Central memory CD4-positive, alpha-beta T cell (primary cell): ENCODE measurements around the gene ACY1.
A peak's percentile ranks its signal among the peaks of the same experiment; 100 is the strongest.
"Not testable (repeated sequence)": the region's sequence is repeated elsewhere in the genome, so short reads cannot be mapped to it uniquely, and the experiment has no call there.

Source experiments
- DNase-seq: peaks from one replicate; pipeline ENCODE4 v3.0.0; 2022

Gene ACY1

DNA sequence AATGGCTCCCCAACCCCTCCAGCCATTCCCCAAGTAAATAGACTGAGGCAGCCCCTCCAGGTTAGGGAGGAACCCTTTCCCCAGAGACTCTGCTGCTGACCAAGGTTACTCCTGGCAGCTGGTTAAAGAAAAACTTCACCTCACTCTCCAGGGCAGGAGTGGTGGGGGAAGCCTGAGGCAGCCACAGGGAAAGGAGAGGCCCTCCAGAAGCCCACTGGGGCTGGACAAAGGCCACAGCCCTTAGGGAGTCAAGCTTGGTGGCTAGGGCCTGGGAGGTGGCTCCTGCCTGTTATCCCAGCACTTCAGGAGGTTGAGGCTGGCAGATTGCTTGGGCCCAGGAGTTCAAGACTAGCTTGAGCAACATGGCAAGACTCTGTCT is 923 bp downstream of the ACY1 start:
- DNase-seq = no peak

DNA sequence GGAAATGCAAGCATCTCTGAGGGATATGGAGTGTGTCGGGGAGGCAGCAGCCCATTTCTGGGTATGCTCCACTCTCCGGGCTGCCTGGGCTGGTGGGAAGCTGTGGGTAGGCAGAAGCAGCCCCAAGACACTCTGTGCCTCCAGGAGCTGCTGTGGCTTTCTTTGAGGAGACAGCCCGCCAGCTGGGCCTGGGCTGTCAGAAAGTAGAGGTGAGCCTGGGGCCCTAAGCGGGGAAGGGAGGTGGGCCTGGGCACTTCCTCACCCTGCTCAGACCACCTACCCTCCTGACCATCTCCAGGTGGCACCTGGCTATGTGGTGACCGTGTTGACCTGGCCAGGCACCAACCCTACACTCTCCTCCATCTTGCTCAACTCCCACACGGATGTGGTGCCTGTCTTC is 1.7 kb downstream of the ACY1 start:
- DNase-seq = no peak

DNA sequence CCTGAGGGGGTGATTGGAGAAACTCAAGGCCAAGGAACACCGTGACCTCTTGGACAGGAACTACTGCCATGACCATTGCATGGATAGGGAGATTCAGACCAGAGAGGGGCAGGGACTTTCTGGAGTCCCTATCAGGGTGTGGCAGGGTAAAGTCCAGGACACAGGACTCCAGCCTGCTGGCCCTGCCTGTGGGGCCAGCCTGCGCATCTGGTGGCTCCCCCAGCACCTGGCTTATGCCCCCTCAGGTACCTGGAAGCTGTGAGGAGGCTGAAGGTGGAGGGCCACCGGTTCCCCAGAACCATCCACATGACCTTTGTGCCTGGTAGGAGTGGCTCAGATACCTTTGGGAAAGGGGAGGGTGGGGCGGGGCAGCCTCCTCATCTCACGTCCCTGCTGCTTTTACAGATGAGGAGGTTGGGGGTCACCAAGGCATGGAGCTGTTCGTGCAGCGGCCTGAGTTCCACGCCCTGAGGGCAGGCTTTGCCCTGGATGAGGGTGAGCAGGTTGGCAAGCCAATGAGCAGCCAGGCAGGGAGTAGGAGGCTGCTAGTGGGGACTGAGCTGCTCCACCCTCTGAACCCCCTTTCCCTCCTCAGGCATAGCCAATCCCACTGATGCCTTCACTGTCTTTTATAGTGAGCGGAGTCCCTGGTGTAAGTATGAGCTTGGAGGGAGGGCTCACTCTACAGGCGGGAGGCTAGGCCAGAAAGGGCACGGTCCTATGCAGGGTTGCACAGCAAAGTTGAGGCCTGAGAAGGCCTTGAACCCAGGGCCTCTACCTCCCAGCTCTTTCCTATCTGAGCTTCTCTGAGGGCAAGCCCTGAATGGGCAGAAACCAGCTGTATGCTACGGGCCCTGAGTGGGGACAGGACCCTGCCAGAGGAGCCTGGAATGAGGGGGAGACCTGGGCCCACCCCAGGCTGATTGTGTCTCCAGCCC is 2.9 kb downstream of the ACY1 start:
- DNase-seq = no peak

DNA sequence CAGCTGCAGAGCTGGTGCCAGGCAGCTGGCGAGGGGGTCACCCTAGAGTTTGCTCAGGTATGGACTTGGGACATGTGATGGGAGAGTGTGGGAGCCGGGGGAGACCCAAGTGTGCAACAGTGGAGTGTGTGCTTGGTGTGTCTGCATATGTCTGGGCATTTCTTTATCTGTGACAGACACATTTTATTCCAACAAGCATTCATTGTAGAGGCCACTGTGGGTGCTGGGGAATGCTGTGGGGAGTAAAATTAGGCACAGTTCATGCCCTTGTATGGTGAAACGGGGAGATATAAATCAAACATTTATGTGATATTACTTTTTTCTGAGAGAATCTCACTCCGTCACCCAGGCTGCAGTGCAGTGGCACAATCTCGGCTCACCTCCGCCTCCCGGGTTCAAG is 4.2 kb downstream of the ACY1 start:
- no peak for DNase-seq

DNA sequence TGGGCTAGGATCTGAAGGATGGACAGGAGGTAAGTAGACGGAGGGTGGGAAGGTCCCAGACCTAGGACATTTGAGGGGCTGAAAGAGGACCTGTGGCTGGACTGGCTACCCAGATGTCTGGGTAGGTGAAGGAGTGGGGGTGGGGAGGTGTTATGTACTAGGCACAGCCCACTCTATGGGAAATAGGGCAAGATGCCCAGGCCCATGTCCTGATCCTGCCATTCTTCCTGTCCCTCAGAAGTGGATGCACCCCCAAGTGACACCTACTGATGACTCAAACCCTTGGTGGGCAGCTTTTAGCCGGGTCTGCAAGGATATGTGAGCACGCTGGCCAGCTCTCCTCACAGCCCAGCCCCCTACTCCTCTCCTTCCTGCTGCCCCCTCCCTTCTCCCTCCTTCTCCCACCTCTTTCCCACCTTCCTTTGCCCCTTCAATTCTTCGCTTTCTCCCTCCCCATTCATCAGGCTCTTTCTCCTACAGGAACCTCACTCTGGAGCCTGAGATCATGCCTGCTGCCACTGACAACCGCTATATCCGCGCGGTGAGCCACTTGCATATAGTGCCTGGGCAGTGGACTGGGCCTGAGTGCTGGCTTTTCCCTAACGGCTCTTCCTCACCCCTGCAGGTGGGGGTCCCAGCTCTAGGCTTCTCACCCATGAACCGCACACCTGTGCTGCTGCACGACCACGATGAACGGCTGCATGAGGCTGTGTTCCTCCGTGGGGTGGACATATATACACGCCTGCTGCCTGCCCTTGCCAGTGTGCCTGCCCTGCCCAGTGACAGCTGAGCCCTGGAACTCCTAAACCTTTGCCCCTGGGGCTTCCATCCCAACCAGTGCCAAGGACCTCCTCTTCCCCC is 5.2 kb downstream of the ACY1 start:
- DNase-seq = no peak

DNA sequence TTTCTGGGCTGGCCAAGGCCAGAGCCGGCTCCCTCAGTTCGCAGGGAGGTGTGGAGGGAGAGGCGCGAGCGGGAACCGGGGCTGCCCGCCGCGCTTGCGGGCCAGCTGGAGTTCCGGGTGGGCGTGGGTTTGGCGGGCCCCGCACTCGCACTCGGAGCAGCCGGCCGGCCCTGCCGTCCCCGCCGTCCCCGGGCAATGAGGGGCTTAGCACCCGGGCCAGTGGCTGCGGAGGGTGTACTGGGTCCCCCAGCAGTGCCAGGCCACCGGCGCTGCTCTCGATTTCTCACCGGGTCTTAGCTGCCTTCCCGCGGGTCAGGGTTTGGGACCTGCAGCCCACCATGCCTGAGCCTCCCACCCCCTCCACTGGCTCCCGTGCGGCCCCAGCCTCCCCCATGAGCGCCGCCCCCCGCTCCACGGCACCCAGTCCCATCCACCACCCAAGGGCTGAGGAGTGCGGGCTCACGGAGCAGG is 7.2 kb downstream of the ACY1 start:
- DNase-seq = not testable (repeated sequence)

DNA sequence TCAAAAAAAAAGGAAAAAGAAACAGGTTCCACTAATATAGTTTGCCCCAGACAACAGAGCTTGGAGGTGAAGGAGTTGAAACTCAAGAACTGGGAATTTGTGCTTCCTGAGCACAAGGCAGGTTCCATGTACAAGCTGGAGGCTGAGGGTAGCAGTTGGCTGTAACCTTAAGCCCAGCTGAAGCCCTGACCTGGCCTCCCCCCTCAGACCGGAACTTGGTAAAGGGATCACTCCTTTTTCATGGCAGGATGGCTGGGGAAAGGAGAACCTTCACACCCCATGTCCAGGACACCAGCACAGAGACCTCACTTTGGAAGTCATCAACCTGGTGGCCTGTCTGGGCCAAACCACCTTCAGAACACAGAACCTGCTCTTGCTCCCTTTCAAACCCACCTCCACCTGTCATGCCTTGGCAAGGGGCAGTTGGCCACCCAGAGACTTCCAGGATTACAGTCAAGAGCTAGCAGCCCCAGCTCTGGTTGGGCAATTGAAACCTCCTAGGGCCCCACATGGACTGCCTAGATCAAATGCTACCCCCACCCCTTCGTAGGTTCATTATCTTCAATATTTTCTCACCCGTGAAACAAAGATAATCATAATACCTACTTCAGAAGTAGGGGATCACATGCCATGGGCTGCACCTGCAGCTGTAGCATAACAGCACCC is 8.8 kb downstream of the ACY1 start:
- DNase-seq = no peak

DNA sequence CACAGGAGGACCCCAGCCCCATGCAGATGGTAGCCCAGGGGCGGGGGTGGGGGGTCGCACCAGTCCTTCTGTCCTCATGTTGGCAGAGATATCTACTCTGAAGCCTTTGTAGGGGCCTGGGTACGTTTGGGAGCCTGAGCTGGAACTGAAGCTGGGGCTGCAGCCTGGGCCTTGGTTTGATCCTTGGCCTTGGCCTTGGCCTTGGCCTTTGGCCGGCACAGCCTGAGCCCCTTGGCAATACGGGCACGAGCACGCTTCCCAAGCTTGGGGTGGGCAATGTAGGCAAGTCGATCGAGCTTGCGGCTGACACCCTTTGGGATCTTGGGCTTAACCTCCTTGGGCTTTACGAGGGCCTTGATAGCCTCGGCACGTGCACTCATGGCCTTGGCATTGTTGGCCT is 10.3 kb downstream of the ACY1 start:
- DNase-seq = not testable (repeated sequence)

DNA sequence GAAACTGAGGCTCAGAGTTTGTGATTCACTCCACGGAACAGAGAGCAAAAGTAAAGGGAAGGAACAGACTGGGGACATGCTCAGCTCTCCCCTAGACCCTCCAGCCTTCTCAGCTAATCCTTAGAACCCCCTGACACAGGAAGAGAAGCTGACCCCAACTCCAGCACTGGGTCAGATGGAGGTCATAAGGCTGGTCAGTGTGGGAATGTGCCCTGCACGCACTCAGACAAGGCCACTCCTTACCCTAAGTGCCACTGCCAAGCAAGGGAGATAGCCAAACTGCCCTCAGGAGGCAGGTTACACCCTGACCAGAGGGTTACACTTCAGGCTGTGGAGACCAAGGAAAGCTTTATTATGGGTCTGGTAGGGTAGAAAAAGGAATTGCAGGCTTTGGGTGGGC is 11.2 kb downstream of the ACY1 start:
- DNase-seq = no peak

DNA sequence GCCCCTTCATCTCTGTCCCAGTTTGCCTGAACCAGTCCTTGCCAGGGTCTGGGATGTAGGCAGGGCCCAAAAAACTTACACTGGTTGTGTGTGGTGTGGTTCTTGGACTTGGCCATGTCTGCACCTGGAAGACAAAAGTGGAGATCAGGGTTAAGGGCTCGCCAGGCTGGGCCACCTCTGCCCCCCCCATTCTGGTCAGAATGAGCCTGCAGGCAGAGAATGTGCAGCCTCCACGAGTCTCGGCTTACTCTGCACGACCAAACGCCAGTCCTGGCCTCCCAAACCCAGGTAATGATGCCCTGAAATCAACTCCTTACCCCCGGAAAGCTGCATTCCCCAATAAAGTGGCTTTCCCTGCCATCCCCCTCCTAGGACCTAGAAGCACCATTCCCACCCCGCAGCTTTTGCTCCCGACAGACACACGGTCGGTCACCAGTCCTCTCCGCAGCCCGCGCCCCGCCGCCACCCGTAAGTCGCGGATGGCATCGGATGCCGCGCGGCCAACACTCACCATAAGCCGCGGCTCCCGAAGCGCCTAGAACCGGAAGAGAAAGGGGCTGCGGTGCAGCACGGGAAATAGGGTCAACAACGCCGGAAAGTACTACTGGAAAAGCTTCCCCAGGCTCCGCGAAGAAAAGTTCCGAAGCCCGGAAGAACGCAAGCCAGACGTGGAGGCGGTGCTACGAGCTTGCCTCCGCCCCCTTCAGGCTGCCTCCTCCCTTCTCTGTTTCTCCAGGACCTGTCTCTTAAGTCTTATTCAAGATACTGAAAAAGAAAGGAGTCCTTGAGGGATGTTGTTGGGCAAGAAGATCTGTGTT is 12.2 kb downstream of the ACY1 start, which contains the start of gene RPL29:
RPL29 (minus strand) TSS at position 550 of the 818 bp plus-strand sequence; CDS start at position 116, 434 bp downstream.
- DNase-seq = peak; percentile 91

DNA sequence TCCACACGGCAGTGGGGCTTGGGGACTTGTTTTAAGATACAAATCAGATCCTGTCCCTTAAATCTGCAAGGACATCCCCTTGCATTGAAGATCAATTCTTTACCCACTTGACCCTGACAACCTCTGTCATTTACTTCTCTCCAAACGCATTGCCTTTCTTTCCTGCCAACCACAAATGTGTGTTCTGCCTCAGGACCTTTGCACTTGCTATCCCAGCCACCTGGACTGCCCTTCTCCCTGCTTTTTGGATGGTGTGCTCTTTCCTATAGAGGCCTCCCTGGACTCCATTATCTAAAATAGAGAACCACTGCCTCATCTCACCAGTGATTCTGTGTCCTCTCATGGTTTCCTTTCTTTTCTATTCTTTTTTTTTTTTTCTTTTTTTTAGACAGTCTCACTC is 13.8 kb downstream of the ACY1 start:
- no peak for DNase-seq

DNA sequence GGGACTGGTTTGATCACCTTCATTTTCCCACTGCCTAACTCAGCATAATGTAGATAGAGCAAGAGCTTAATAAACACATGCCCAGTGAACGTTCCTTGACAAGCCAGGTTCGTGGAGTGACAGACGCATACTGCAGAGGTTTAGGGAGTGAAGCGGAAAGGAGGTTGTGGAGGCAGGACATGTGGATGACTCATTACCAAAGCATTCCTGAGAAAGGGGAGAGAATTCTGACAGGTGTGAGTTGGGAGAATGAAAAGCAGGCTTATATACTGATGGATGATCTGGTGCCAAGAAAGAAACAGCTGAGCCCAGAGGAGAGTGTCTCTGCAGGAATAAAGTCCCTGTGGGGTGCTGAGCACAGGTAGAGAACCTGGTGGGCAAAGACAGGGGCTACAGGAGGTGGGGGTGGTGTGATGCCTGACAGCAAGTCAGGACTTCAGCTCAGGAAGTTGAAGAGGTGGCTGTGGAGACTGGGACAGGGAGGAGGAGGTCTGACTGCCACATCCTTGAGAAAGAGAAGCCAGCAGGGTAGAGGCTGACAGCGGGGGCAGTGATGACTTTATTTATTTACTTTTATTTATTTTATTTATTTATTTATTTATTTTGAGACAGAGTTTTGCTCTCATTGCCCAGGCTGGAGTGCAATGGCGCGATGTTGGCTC is 14.7 kb downstream of the ACY1 start:
- DNase-seq = no peak

DNA sequence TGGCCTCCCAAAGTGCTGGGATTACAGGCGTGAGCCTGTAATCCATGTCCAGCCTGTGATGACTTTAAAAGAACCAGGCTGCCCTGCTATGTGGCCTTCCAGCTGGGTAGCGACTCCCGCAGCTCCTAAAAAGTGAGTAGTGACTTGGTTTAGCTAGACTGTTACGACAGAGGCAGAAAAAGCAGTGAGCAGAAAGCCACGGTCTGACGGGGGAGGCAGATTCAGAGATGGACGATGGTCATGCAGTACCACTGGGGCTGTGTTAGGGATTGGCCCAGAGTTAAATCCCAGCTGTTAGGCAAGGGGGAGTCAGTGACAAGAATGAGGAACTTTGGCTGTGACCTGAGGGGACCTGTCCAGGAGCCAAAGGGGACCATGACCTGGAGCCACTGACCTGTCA is 15.4 kb downstream of the ACY1 start:
- no peak for DNase-seq

DNA sequence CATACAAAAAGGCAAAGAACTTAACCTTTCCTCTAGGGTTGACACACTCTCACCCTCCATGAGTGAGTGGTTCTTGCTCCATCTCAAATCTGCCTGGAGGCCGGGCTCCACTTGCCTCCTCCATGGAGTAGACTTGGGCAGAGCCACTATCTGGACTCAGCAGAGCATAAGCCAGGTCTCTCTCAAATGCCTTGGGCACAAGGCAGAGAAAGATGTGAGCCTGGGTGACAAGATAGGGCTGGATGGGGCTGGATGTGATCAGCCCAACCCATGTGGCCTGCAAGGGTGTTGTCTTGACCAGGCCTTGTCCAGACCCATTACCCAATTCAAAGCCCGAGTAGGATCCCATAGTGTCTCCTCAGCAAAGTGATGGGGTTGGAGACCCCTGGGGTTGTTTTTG is 16.5 kb downstream of the ACY1 start:
- DNase-seq = no peak

DNA sequence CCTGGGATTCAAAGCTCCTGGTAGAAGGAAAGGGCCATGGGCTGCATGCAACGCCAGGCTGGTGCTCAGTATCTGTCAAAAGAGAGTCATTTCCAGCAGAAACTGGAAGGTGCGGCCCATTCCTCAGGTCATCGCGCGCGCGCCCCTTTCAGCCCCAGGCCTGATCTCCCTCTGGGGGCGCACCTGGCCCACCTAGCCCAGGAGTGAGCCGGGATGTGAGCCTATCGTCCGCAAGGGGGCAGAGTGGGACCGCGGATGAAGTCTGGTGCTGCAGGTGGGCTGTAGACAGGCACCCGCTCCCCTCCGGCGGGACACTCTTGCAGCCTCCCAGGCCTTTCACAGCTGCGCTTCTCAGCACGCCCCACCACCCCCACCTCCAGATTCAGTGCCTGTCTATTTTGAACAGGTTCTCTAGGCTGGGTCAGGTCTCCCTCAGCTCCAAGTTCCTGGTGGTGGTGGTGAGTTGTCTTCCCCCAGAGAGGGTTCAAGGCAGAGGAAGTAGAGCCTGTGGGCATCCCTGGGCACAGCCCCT is 18.2 kb downstream of the ACY1 start:
- DNase-seq = peak; percentile 78

DNA sequence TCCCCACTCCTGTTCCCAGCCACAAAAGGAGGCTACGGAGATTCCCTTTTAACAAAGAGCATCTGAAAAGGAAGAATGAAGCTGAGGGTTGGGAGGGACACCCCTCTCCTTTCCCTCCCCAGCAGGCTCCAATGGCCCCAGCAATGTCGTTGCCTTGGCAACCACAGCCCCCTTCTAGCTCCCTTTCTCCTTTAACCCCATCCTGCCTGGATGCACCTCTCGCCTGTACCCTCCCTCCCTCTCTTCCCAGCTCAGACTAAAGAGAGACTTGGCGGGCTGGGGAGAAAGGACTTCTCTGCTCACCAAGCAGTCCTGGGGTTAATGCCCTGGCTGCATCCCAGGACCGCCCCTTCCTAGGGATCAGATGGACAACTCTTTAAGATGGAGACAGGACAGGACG is 19.4 kb downstream of the ACY1 start:
- DNase-seq = no peak

DNA sequence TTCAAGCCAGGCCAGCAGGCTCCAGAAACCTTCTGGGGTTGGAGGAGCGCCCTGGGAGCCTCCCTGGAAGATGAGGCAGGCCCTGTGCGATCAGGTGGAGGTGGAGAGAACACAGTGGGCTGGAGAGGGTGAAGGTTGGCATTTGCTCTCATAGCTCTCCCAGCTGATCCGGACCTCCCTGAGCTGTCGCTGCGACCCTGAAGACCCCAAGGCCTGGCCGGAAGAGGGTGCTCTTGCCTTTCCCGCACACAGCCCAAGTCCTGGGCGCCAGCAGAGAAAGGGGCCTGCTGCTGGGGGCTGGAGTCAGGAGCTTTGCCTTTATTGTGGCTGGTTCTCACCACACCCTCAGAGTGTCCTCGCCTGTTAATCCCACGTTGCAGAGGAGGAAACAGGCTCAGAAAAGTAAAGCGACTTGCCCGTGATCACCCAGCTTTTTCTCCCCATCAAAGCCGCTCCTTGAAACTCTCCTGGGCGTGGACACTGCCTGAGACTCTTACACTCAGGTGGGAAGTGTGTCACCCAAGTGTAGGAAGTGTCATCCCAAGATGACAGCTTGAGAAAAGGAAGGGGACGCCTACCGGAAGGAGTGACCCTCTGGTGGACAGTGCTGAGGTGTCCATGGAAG is 20.9 kb downstream of the ACY1 start:
- no peak for DNase-seq

DNA sequence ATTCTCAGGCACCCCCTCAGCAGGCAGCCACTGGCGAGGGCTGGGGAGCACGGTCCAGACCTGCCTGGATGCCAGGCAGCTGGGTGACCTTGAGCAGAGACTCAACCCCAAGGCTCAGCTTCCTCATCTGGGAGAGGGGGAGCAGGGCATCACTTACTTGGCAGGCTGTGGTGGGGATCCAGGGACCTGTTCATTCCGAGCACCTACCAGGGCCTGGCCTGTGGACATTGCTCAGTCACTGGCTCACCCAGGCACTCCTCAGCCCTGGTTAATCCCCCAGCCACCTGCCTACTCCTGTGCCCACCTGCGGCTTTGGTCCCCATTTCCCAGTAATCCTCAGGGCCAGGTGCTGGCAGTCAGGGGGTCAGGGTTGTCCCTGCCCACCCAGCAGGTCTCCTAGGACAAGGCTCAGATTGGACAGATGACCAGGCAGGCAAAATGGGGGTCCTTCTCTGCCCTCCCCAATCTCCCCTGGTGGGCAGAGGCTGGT is 21.6 kb downstream of the ACY1 start:
- DNase-seq = no peak

DNA sequence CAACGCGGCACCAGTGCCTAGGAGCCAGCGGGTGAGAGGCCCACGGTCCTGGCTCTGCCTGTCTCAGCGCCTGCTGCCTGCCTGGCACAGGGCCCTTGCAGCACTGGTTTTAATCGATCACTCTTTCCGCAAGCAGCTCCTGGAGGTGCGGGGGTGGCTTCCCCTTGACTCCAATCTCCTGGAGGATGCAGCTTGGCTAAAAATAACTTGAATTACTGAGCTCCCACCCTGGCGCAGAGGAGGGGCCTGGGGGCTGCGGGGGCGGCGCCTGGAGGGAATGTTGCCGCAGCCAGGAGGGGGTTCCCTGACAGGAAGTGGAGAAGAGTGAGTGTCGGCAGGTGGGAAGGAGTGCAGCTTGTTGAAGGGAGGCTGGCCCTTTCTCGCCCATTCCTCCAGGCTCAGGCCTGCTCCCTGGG is 22.2 kb downstream of the ACY1 start:
- no peak for DNase-seq

DNA sequence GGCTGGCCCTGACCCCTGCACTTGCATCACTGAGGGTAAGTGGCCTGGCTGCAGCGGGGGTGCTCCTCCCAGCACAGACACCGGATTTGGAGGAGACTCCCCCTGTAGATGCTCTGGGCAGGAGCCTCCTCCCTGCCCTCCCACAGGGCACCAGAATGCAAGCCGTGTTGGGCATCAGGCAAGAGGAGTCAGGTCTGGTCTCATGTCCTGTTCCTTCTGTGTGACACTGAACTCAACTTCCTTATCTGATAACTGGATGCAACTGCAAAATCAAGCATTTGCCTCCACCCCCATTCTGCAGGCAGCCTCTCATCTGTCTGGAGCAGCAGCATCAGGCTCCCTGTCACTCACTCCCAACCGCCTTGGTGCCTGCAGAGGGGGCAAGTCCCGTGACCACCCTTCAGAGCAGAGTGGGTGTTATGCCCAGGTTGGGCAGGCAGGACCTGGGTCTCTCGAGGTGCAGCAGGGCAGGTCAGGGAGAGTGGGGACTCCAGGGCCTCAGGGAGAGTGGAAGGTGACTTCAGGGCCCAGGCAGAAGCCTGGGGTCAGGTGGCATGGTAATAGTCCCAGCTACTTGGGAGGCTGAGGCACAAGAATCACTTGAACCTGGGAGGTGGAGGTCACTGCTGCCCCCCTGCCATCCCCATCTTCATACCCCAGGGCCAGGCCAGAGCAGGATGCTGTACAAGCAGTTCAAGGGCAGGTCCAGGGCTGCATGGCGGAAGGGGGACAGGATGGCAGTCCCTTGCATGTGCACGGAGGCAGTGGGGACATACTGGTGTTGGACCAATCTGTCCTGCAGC is 22.9 kb downstream of the ACY1 start:
- DNase-seq = no peak
